ENCODE measurements around the gene PTTG2. TPM values are rescaled to one million over a fixed set of nuclear protein-coding genes. Genes with fewer than 3 reads are reported as not detected.
A peak's percentile ranks its signal among the peaks of the same experiment; 100 is the strongest.
"Not testable (repeated sequence)": the region's sequence is repeated elsewhere in the genome, so short reads cannot be mapped to it uniquely, and the experiment has no call there.

The PTTG2 gene
- 1.7 TPM for total RNA-seq

DNA sequence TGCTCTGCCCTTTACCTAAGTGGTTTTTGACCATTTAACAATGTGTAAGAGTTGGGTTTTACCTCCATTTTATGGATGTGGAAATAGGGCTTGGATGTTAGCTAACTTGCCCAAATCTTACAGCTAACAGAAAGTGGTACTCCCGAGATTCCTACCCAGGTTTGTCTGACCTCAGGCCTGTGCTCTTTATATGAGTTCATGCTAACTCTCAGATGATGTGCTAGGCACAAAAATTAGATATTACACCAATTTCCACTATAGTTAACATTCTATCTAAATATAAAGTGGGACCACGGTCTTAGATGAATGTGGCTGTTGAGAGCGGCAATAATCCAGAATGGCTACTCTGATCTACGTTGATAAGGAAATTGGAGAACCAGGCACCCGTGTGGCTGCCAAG lies at the start of gene PTTG2:
TSS of gene PTTG2 (plus strand) at position 301 of the 400 bp plus-strand sequence. CDS start at position 338, 37 bp downstream.
- no peak for DNase-seq

DNA sequence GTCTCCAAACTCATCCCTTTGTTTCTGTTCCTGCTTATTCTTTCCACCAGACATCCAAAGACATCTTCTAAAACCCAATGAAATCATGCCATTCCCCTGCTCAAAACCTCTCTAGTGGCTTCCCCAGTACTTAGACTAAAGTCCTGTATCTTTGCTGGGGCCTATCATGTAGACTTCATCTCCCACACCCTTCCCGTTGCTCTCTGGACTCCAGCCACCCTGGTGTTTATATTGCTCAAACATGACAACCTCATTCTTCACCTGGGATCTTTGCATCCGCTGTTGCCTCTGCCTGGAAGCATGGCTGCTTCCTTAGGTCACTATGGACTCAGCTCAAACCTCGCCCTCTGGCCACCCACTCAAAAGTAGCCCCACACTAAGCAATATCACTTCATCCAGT lies 45.7 kb upstream of the PTTG2 start:
- no peak for DNase-seq

DNA sequence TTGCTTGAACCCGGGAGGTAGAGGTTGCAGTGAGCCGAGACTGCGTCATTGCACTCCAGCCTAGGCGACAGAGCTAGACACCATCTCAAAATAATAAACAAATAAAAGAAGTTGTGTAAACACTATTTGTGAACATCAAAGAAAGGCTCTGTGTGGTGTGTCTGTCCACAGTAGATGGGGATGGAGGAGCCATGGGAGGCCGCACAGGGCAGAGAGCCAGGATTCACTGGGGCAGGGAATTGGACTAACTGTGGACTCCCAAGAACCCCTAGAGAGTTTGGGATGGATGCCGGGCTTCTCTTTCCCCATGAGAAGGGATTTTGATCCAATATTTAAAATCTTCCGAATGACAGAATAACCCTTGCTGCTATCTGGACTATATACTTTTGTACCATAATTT lies 42.8 kb upstream of the PTTG2 start:
- no peak for DNase-seq

DNA sequence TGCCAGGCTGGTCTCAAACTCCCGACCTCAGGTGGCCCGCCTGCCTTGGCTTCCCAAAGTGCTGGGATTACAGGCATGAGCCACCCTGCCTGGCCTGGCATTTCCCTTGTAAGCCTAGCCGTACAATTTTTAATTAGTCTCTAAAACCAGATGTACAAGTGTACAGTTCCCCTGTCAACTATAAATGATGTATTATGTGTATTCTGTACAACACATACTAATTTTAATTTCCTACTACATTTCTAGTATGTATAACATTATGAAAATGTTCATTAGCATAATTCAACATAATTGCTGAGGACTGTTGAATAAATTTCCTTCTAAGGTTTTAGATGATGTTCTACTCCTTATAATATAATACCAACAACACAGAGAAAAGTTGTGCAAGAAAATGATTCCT lies 41.5 kb upstream of the PTTG2 start:
- DNase-seq = no peak

DNA sequence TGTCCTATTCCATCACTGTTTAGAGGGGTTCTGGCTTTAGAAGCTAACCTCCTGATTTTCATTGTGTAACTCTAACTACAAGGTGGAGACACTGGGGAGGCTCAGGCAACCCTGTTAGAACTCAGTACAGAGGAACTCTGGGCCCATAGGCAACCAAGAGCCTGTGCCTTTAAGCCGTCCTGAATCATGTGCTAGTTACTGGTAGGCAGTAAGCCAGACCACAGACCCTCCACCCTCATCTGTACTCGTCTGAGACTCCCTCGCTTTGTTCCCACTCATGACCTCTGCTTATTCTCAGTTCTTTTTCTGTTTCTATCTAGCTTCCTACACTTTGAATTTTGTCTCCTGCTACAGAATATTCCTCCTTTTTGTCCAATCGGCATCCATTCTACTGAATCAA lies 37.9 kb upstream of the PTTG2 start:
- DNase-seq = no peak

DNA sequence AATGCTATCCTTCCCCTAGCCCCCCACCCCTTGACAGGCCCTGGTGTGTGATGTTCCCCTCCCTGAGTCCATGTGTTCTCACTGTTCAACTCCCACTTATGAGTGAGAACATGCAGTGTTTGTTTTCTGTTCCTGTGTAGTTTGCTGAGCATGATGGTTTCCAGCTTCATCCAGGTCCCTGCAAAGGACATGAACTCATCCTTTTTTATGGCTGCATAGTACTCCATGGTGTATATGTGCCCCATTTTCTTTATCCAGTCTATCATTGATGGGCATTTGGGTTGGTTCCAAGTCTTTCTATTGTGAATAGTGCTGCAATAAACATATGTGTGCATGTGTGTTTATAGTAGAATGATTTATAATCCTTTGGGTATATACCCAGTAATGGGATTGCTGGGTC lies 37.1 kb upstream of the PTTG2 start:
- not testable (repeated sequence) for DNase-seq

DNA sequence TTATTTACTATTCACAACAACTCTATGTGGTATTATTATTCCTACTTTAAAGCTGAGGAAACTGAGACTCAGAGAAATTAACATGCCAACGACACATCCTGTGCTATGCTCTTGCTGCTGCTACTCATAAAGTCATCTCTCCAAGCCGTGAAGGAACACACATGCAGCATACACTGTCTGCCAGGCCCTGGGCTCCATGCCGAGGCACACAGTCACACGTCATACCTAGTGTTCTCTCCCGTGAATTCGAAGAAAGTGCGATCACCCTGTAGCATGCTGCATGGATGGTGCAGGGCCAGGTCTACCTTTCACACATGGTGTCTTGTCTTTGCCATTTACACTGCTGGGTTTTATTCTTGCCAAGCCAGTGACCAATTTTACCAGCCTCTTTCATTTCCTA lies 35.3 kb upstream of the PTTG2 start:
- no peak for DNase-seq

DNA sequence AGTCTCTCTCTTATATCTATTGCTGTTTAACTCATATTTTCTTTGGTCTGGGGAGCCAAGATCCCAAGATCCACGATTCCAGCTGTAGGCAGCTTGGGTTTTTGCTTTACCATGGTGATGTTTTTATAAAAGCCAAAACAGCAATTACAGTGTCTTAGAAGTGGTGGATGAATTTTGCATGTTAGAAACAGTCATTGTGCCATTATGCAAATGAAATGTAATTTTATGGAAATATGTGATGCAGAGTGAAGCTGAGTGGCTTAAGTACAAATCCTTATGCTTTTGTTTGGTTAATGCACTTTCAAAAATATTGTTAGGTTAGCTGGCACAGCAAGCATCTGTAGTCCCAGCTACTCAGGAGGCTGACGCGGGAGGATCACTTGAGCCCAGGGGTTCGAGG lies 32.8 kb upstream of the PTTG2 start:
- DNase-seq = peak; percentile 11

DNA sequence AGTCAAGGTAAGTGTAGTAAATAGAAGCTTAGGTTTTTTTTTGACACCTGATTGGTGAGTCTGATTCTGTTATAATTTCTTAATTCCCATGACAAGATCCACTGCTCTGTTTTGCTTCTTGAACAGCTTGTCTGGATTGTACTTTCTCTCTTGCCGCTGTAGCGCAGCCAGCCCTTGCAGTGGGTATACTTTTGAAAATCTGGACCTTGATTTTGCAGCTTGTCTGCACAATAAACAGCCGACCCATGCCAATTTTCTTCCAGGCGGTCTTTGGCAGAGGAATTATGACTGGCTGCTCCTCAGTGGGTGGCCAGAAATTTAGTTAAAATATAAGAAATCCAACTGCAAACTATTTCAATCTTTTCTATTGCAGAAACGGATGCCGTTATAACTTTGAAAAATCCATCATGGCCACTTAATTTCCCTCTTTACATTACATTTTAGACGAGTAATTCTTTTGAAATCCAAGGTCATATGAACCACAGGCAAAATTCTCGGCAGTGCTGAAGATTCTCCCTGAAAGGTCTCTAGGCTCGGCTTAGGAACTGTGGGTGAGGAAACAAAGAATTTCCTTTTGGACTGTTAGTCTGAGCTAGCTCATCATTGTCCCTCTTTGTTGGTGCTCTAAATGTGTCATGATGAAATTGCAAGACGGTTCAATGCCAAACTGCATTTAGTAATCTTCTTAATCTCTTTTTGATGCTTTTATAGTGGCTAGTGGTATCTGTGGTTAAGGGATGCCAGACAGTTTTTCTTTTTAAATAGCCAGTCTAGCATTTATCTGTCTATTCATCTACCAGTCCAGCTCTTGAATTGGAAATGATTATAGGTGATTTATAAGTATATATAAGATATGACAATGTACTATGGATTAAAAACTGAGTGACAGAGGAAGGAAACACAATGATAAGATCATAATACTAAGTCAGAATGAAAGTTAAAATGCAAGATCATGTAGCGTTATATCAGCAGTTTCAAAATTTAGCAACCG lies 31.5 kb upstream of the PTTG2 start:
- DNase-seq = peak; percentile 42

DNA sequence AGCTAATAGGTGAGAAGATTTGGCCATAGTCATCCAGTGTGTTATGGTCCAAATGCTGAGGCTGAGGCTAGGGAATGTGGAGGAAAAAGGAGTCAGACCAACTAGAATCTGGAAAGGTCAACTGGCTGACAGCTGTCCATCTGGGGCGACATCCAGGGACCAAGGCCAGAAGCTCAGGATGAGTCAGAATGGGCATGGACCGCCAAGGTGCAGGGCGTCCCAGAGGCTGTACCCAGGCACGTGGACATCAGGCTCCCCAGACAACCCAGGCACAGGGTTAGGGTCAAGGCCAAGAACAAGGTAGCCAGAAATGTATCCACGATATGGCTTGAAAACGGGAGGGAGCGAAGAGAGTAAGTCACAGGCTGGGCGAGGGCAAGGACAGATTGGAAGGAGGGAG lies 26.1 kb upstream of the PTTG2 start:
- no peak for DNase-seq

DNA sequence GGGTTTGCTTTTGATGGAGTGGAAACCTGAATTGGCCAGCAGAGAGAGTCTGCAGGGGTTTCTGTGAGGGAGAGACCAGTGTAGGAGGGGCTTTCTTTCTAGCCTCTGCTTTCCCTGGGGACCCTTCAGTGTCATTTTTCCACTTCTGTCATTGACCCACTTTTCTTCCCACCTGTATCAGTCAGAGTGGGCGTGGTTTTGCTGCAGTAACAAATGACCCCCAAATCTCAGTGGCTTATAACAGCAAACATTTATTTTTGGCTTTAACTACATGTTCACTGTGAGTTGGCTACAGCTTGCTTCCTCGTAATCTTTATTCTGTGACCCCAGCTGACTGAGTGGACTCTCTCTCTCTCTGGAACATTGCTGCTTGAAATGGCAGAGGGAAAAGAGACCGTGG lies 25.6 kb upstream of the PTTG2 start:
- no peak for DNase-seq

DNA sequence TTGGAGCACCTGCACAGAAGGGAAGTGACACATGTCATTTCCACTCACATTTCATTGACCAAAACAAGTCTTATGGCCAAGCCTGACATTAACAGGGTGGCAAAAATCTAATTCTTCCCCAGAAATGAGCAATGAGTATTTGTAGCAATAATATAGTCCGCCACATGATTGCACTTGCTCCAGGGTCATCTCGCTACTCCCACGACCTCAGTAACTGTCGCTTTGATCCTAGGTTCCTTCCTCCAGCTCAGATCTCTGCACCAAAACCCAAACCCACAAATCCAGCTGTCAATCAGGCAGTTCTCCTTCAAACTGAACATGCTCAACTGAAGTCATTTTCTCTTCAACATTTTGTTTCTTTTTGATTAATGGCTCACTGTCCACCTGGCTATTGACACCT lies 25.2 kb upstream of the PTTG2 start:
- no peak for DNase-seq

DNA sequence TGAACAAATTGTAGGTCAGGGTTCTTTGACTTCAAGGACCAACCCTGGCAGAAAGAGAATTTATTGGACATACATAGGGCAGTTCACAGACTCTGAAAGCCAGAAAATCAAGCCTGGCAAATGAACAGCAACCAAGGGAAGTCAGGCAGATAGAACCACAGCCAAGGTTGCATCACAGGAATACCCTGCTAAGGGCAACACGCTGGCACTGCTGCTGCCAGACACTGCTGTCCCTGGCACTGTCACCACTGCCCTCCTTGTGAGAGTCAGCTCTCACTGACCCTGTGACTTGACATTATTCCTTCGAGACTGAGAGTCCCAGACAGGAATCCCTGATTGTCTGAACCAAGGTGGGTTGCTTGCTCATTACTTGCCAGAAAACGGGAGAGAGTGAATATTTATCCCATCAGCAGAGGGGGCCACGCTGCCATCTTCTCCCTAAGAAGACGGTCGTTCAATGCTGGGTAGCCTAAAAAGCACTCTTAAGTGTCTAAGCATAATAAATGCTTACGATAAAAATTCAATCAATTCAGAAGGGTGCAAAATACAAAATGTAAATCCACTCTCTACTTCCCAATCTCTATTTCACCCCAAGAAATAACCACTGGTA lies 23.2 kb upstream of the PTTG2 start:
- no peak for DNase-seq

DNA sequence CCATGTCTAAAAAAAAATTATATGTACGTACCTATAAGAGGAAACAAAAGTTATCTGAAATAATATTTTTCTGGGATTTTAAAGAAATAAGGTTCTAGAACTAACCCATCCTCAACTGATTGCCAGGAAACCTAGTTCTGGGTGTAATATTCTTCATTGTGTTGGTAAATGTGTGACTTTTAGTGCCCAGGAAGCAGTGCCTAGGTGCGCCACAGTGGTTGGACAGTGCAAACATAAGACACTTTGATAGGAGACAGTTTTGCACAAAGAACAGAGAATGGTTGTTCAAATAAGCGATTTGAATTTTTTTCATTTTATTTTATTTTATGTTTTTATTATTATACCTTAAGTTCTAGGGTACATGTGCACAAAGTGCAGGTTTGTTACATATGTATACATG lies 22.0 kb upstream of the PTTG2 start:
- DNase-seq = no peak

DNA sequence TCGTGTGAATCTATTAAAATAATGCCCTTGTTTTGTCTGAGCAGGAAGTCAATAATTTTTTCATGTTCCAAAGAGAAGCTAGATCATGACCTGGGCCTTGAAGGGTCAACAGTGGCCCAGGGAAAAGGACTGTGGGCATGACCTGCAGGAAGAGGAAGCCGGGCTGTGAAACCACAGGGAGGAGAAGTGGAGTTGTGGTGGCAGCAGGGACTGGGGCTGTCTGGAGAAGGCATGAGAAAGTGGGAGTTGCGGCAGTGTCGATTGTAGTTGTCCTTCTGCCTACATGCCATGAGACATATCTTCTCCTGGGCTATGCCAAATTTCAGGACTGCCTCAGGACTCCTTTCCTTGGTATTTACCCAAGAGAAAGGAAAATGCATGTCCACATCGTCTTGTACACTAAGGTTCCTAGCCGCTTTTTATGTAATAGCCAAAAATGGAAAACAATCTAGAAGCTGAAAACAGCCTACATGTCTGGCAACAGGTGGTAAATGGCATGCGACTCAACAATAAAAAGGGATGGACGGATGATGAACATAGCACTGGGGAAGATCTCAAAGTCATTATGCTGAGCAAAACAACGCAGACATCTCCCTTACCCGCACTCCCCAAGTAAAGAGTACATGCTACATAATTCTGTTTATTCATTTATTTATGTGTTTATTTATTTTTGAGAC lies 13.6 kb upstream of the PTTG2 start:
- peak; percentile 9 for DNase-seq

DNA sequence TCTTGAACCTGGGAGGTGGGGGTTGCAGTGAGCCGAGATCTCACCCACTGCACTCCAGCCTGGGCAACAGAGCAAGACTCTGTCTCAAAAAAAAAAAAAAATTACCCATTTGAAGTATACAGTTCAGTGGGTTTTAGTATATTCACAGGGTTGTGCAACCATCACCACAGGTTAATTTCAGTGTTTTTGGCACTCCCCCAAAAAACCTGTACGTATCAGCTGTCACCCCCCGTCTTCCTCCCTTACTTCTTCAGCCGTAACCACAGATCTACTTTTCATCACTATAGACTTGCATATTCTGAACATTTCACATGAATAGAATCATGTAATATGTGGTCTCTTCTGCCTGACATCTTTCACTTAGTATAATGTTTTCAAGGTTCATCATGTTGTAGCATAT lies 11.7 kb upstream of the PTTG2 start:
- DNase-seq = no peak

DNA sequence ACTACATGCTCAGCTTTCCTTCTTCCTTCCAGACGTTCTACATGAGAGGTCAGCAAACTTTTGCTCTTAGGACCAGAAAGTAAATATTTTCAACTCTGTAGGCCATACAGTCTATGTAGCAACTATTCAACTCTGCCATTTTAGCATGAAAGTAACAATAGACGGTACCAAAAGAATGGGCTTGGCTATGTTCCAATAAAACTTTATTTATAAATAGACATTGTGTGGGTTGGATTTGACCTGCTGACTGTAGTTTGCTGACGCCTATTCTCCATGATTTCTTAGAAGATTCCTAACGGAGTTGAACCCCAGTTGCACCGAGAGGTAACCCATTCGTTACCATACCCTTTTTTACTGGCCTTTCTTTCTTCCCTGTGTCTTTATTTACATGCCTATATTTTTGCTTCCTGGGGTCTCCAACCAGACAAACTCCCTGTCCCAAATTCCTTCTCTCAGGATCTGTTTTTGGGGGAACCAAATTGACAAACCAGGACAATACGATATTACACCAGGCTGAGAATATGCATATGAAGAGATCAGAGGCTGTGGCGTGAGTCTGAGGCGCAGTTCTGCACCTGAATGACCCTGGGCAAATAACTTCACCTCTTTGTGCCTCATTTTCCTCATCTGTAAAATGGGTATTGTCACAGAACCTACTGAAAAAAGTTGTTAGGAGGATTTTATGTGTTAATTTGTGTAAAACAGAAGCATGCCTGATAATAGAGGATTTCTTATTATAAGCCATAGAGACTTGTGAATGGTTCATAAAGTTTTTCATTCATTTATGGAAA lies 10.4 kb upstream of the PTTG2 start:
- DNase-seq = no peak

DNA sequence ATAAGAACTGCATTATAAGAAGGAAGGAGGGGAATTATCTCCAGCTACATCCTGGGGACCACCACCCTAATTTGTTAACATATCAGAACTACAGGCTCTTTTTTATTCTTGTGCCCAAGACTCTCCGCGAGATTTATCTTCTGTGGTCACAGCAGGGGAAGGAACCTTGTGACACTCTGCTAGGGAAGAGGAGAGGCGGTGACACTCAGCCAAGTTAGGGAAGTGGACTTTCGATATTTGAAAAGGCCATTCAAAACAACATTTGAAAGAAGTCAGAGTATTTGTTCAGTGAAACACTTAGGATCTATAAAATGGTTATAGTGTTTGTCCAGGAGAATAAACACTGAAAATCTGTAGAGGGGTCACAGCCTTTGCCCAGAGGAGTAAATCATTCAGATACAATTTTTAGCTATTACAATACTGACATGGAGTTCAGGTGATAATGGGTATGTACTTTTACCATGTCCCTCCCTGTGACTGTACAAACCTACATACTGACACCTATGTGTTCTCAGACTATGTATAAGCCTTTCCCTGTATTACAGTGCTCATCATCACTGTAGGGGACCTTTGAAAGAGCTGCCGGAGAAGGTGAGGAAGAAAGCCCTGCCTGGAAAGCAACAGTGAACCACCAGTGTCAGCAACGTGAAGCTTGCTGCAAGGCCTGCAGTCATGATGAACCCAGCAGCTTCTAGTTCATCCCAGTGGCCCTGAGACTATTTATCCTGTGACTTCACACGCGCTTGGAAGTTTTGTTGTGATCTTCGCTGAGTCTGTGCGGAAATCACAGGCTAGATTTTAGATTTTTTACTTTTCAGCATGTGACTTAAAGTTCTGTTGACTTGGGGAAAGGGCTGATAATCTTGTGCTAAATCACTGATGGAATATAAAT lies 8.5 kb upstream of the PTTG2 start:
- DNase-seq = no peak

DNA sequence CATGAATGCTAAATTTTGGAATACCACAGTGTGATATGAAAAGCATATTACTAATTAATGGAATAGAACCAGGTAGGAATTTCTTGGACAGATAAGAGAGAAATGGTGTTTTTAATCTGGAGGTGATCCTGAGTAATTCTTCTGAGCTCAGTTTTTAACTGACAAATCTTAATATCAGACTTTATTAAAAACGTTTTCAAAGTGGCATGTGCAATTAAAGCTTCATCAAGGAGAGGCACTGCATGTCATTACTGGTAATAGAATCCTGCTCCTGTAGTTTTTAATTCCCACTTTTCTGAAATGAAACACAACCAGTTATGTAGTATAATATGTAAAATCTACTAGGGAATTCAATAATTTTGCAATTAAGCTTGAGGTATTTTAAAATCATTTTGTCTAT lies 7.0 kb upstream of the PTTG2 start:
- DNase-seq = no peak

DNA sequence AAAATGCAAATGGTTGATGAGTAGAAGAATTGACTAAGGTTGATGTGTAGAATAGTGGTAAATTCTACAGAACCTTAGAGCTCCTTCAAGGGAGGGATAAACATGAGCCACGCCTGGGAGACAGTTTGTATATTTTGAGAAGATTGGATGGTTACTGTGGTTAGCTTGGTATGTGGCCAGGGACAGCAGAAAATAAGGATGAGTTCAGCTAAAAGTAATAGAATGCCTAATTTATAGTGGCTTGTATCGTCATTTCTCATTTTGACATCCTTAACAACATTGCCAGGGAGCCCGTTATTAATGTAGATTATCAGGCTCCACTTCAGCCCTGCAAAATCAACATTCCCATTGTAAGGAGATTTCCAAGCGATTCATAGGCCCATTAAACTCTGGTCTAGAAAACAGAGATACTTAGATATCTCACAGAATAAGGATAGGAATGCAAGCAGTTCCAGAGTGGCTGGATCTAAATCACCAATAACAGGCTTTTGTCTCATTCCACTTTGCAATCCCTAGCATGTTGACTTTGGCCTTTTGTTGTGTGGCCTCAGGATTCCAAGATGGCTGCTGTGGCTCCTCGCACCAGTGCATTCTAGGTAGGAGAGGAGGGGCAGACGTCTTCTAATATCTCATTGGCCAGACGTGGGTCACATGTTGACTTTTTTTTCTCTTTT lies 6.4 kb upstream of the PTTG2 start:
- DNase-seq = no peak

DNA sequence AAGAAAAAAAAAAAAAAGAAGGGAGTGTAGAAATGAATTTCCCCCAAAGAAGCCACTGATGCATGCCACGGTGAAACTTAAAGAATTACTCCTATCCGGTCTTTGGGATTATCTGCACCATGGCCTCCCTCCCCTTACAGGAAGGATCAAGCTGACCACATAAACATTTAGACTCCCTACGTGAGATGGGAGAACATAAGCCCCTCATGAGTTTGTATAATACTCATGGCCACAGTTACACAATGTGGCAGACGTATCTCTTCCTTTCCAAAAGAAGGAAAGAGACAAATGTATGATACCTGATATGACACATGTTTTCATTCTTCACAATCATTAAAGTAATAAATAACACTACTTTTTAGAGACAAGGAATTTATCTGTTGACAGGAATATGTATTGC lies 3.3 kb upstream of the PTTG2 start:
- DNase-seq = no peak
